Measurements from ENCODE around the gene GNAO1.

GRCh38 chr16:56360117-56361008, 169.1 kb downstream of the GNAO1 start:
- no peak for TF ChIP-seq EZH2 (IDR thresholded peaks at IDR 0.05; ENCODE audit: borderline replicate concordance, insufficient read depth, low read depth, low read length, poor library complexity, severe bottlenecking)
- TF ChIP-seq CTCF (IDR thresholded peaks at IDR 0.05), result no peak

Measured in B cell (primary cell).